ENCODE measurements around the gene ABTB2. TPM values are rescaled to one million over a fixed set of nuclear protein-coding genes. Genes with fewer than 3 reads are reported as not detected.

Gene ABTB2
- total and polyA plus RNA-seq, 9 of the 15 experiments (the other 6 are each of a cell fraction or from before 2014, with no cell fraction given), result 0.03 to 0.18 (median 0.12) TPM; not detected in 2

DNA sequence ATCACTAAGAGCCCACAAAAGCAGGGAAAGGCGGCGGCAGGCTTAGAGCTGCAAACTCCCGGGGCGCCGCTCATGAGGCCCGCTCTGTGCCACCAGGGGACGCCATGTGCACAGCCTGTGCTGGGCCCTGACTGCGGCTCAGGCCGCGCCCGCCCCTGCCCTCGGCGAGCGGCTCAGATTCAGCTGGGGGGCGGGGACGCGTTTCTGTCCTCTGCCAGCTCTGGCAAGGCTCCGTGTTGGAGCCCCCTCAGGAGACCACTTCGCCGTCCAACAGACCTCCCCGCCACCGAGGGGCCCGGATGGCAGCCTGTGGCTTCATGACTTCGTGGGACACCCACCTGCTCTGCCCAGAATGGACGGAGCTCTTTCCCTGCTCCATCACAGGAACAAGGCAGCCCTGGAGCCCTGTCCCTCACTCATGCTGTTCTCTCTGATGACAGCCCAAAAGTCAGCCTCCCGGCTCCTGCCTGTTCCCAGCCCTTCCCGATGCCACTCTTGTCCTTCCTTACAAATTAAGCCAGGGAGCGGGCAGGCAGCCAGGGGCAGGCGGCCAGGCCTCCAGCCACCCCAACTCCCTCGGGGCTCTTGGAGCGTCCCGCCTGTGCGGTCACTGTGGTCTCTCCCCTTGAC is 183.3 kb downstream of the ABTB2 start (continued):
- TF ChIP-seq NR2C2 (CRISPR knock-in tag; IDR thresholded peaks at IDR 0.05) (no peak; the same call in 1 of the 2 replicates), NR2C2 (tag; IDR thresholded peaks at IDR 0.05) (no peak), RHOXF2B (CRISPR knock-in tag; conservative IDR thresholded peaks at IDR 0.05) (no peak), ZNF274 (IDR thresholded peaks at IDR 0.05; ENCODE audit: borderline replicate concordance, low read depth, low read length) (no peak), FOS (IDR thresholded peaks at IDR 0.05; ENCODE audit: extremely low read depth, insufficient read length) (no peak), NCOA6 (IDR thresholded peaks at IDR 0.05) (no peak), TGIF2 (CRISPR knock-in tag; IDR thresholded peaks at IDR 0.05) (0 out of 2 replicates have a peak, but pooled peaks have one; percentile 69), ZNF140 (CRISPR knock-in tag; IDR thresholded peaks at IDR 0.05) (no peak), ARID2 (IDR thresholded peaks at IDR 0.05) (peak; percentile 95)
- TF ChIP-seq, protein P1, sequence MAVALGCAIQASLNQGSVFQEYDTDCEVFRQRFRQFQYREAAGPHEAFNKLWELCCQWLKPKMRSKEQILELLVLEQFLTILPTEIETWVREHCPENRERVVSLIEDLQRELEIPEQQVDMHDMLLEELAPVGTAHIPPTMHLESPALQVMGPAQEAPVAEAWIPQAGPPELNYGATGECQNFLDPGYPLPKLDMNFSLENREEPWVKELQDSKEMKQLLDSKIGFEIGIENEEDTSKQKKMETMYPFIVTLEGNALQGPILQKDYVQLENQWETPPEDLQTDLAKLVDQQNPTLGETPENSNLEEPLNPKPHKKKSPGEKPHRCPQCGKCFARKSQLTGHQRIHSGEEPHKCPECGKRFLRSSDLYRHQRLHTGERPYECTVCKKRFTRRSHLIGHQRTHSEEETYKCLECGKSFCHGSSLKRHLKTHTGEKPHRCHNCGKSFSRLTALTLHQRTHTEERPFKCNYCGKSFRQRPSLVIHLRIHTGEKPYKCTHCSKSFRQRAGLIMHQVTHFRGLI (CRISPR knock-in tag; IDR thresholded peaks at IDR 0.05), result no peak
- TF ChIP-seq, protein P2, sequence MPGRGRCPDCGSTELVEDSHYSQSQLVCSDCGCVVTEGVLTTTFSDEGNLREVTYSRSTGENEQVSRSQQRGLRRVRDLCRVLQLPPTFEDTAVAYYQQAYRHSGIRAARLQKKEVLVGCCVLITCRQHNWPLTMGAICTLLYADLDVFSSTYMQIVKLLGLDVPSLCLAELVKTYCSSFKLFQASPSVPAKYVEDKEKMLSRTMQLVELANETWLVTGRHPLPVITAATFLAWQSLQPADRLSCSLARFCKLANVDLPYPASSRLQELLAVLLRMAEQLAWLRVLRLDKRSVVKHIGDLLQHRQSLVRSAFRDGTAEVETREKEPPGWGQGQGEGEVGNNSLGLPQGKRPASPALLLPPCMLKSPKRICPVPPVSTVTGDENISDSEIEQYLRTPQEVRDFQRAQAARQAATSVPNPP (IDR thresholded peaks at IDR 0.05; ENCODE audit: borderline replicate concordance, insufficient read depth, insufficient read length), result no peak
- TF ChIP-seq, protein P3, sequence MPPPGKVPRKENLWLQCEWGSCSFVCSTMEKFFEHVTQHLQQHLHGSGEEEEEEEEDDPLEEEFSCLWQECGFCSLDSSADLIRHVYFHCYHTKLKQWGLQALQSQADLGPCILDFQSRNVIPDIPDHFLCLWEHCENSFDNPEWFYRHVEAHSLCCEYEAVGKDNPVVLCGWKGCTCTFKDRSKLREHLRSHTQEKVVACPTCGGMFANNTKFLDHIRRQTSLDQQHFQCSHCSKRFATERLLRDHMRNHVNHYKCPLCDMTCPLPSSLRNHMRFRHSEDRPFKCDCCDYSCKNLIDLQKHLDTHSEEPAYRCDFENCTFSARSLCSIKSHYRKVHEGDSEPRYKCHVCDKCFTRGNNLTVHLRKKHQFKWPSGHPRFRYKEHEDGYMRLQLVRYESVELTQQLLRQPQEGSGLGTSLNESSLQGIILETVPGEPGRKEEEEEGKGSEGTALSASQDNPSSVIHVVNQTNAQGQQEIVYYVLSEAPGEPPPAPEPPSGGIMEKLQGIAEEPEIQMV (tag; conservative IDR thresholded peaks at IDR 0.05; ENCODE audit: low read depth), result no peak
- TF ChIP-seq, protein P4, sequence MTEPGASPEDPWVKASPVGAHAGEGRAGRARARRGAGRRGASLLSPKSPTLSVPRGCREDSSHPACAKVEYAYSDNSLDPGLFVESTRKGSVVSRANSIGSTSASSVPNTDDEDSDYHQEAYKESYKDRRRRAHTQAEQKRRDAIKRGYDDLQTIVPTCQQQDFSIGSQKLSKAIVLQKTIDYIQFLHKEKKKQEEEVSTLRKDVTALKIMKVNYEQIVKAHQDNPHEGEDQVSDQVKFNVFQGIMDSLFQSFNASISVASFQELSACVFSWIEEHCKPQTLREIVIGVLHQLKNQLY (CRISPR knock-in tag; conservative IDR thresholded peaks at IDR 0.05), result no peak
- TF ChIP-seq, protein P5, sequence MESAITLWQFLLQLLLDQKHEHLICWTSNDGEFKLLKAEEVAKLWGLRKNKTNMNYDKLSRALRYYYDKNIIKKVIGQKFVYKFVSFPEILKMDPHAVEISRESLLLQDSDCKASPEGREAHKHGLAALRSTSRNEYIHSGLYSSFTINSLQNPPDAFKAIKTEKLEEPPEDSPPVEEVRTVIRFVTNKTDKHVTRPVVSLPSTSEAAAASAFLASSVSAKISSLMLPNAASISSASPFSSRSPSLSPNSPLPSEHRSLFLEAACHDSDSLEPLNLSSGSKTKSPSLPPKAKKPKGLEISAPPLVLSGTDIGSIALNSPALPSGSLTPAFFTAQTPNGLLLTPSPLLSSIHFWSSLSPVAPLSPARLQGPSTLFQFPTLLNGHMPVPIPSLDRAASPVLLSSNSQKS (CRISPR knock-in tag; IDR thresholded peaks at IDR 0.05), result no peak
- TF ChIP-seq, protein P6, sequence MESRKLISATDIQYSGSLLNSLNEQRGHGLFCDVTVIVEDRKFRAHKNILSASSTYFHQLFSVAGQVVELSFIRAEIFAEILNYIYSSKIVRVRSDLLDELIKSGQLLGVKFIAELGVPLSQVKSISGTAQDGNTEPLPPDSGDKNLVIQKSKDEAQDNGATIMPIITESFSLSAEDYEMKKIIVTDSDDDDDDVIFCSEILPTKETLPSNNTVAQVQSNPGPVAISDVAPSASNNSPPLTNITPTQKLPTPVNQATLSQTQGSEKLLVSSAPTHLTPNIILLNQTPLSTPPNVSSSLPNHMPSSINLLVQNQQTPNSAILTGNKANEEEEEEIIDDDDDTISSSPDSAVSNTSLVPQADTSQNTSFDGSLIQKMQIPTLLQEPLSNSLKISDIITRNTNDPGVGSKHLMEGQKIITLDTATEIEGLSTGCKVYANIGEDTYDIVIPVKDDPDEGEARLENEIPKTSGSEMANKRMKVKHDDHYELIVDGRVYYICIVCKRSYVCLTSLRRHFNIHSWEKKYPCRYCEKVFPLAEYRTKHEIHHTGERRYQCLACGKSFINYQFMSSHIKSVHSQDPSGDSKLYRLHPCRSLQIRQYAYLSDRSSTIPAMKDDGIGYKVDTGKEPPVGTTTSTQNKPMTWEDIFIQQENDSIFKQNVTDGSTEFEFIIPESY (CRISPR knock-in tag; IDR thresholded peaks at IDR 0.05), result peak; percentile 54; the same call in 1 of the 2 replicates

Measured in K562 (cell line).